Mesenchymal stem cell (in vitro differentiated cells and primary cell): Measurements from ENCODE around the gene BCAP29. TPM values are rescaled to one million over a fixed set of nuclear protein-coding genes. Genes with fewer than 3 reads are reported as not detected.

ENCODE experiments used
- DNase-seq: peaks from one replicate; pipeline ENCODE4 v3.0.0-alpha.2; 2013
- H2AFZ ChIP-seq: one replicate; pipeline ENCODE4 v1.6.1; 2013; ENCODE audit warnings: low read depth, mild to moderate bottlenecking, control low read depth, inconsistent platforms, low read length, moderate library complexity
- H2AK5ac ChIP-seq: 2 replicates; pipeline ENCODE4 v1.6.1; 2013; ENCODE audit warnings: low read length, moderate library complexity, mild to moderate bottlenecking, inconsistent platforms; ENCODE audit not compliant: severe bottlenecking
- H2BK120ac ChIP-seq: one replicate; pipeline ENCODE4 v1.6.1; 2013; ENCODE audit warnings: low read depth, mild to moderate bottlenecking, inconsistent platforms, low read length, moderate library complexity
- H2BK12ac ChIP-seq, 2 experiments: one replicate each; pipeline ENCODE4 v1.6.1; 2013; ENCODE audit warnings: inconsistent platforms in 2 of 2, low read length in 2 of 2, mild to moderate bottlenecking in 2 of 2, moderate library complexity in 2 of 2, control low read depth in 1 of 2
- H2BK15ac ChIP-seq: one replicate; pipeline ENCODE4 v1.6.1; 2013; ENCODE audit warnings: mild to moderate bottlenecking, low read depth, inconsistent platforms; ENCODE audit not compliant: poor library complexity, severe bottlenecking
- H2BK5ac ChIP-seq: 2 replicates; pipeline ENCODE4 v1.6.1; 2013; ENCODE audit warnings: low read depth, mild to moderate bottlenecking, low read length, control low read depth, inconsistent platforms; ENCODE audit not compliant: poor library complexity, severe bottlenecking
- H3K14ac ChIP-seq, 2 experiments: one replicate each; pipeline ENCODE4 v1.6.1; 2013; ENCODE audit warnings: inconsistent platforms in 2 of 2, low read length in 2 of 2, control low read depth in 1 of 2, mild to moderate bottlenecking in 1 of 2, moderate library complexity in 1 of 2
- H3K18ac ChIP-seq, 2 experiments: one replicate each; pipeline ENCODE4 v1.6.1; 2013; ENCODE audit warnings: inconsistent platforms in 2 of 2, low read length in 2 of 2, control low read depth in 1 of 2, low read depth in 1 of 2, mild to moderate bottlenecking in 1 of 2
- H3K23ac ChIP-seq, 2 experiments: one replicate each; pipeline ENCODE4 v1.6.1; 2013; ENCODE audit warnings: inconsistent platforms in 2 of 2, low read length in 2 of 2, mild to moderate bottlenecking in 2 of 2, moderate library complexity in 2 of 2, control low read depth in 1 of 2
- H3K27ac ChIP-seq: 2 replicates; pipeline ENCODE4 v1.5.1; 2013; ENCODE audit warnings: mild to moderate bottlenecking, moderate library complexity, low read length, control low read depth, inconsistent platforms; ENCODE audit not compliant: poor library complexity, severe bottlenecking
- H3K27me3 ChIP-seq, 2 experiments: 2 replicates each; pipeline versions ENCODE4 v1.6.1 to v1.7.0; 2013; ENCODE audit warnings: low read length in 2 of 2, mild to moderate bottlenecking in 2 of 2, moderate library complexity in 2 of 2, control low read depth in 1 of 2, inconsistent platforms in 1 of 2; ENCODE audit not compliant: control insufficient read depth in 1 of 2, insufficient read depth in 1 of 2
- H3K36me3 ChIP-seq, 2 experiments: 2 replicates each; pipeline versions ENCODE4 v1.6.1 to v1.7.0; 2013; ENCODE audit warnings: low read length in 2 of 2, control low read depth in 1 of 2, inconsistent platforms in 1 of 2, low read depth in 1 of 2, mild to moderate bottlenecking in 1 of 2; ENCODE audit not compliant: insufficient read depth in 2 of 2, control insufficient read depth in 1 of 2
- H3K4ac ChIP-seq, 2 experiments: one replicate each; pipeline ENCODE4 v1.6.1; 2013; ENCODE audit warnings: inconsistent platforms in 2 of 2, low read length in 2 of 2, mild to moderate bottlenecking in 2 of 2, moderate library complexity in 2 of 2, control low read depth in 1 of 2, low read depth in 1 of 2
- H3K4me1 ChIP-seq: 2 replicates; pipeline ENCODE4 v1.6.1; 2013; ENCODE audit warnings: low read depth, low read length, control low read depth; ENCODE audit not compliant: control insufficient read depth, insufficient read depth
- H3K4me2 ChIP-seq: 2 replicates; pipeline ENCODE4 v1.6.1; 2013; ENCODE audit warnings: low read length, mild to moderate bottlenecking, inconsistent platforms; ENCODE audit not compliant: poor library complexity, severe bottlenecking
- H3K4me3 ChIP-seq, 2 experiments: 2 replicates each; pipeline versions ENCODE4 v1.5.1 to v1.7.0; 2013; ENCODE audit warnings: low read length in 2 of 2, mild to moderate bottlenecking in 2 of 2, control low read depth in 1 of 2, low read depth in 1 of 2; ENCODE audit not compliant: insufficient read depth in 1 of 2
- H3K79me1 ChIP-seq: replicated peaks from 2 replicates; pipeline ENCODE4 v1.6.1; 2013; ENCODE audit warnings: mild to moderate bottlenecking, control low read depth, low read length, inconsistent platforms; ENCODE audit not compliant: poor library complexity, severe bottlenecking
- H3K9ac ChIP-seq: 2 replicates; pipeline ENCODE4 v1.7.0; 2013; ENCODE audit warnings: mild to moderate bottlenecking, low read length, moderate library complexity
- H3K9me3 ChIP-seq: 2 replicates; pipeline ENCODE4 v1.7.0; 2013; ENCODE audit warnings: mild to moderate bottlenecking, low read length; ENCODE audit not compliant: control insufficient read depth
- H4K8ac ChIP-seq: one replicate; pipeline ENCODE4 v1.6.1; 2013; ENCODE audit warnings: inconsistent platforms, mild to moderate bottlenecking, low read length, moderate library complexity
- H4K91ac ChIP-seq: one replicate; pipeline ENCODE4 v1.6.1; 2013; ENCODE audit warnings: mild to moderate bottlenecking, low read length, inconsistent platforms
- WGBS: methylation state at CpG from one replicate; pipeline ENCODE4 v1.1.7; 2013; ENCODE audit warnings: mixed read lengths; 5-methylcytosine and 5-hydroxymethylcytosine counted together
- small RNA-seq: library from polyadenylated mRNA; stranded (forward); fragments of <200 nt; extraction: miRNeasy Mini kit (QIAGEN cat#:217004); gene quantifications from one replicate; pipeline ENCODE3, GENCODE V24; 2013; ENCODE audit warnings: low read depth

Gene BCAP29

GRCh38 chr7:107666790-107667189 is 86.7 kb downstream of the BCAP29 start:
- no peak overlapping the region for H2AK5ac ChIP-seq
- H3K4me3 ChIP-seq = no peak overlapping the region
- H3K18ac ChIP-seq = no peak overlapping the region
- no peak overlapping the region for H2BK12ac ChIP-seq
- no peaks in the 10 kb centered on the region for H3K36me3 ChIP-seq
- H3K4ac ChIP-seq = no peak overlapping the region
- no peak overlapping the region for H3K14ac ChIP-seq
- no peak overlapping the region for H2BK120ac ChIP-seq
- 92% methylated on average over 1 of the region's 1 CpG for WGBS
- no peak overlapping the region for H2AFZ ChIP-seq
- H2BK15ac ChIP-seq = no peak overlapping the region
- no peaks in the 10 kb centered on the region for H3K79me1 ChIP-seq
- H3K4me2 ChIP-seq = no peak overlapping the region
- peaks cover under 1% of the 10 kb centered on the region for H3K4me1 ChIP-seq
- no peaks in the 10 kb centered on the region for H3K9me3 ChIP-seq
- H3K23ac ChIP-seq = no peak overlapping the region
- no peak for DNase-seq
- no peak overlapping the region for H4K91ac ChIP-seq
- no peak overlapping the region for H3K27ac ChIP-seq
- H3K27me3 ChIP-seq = peaks cover 9 to 49% of the 10 kb centered on the region in 2 experiments
- H3K9ac ChIP-seq = no peak overlapping the region
- H4K8ac ChIP-seq = no peak overlapping the region
- H2BK5ac ChIP-seq = no peak overlapping the region

- H3K4me3 ChIP-seq = no peak overlapping the region
- H2BK15ac ChIP-seq = no peak overlapping the region
- H2BK120ac ChIP-seq = no peak overlapping the region
- no peak overlapping the region for H4K8ac ChIP-seq
- no peak overlapping the region for H3K14ac ChIP-seq
- 88% methylated on average over 3 of the region's 3 CpGs for WGBS
- H3K9ac ChIP-seq = no peak overlapping the region
- H3K27ac ChIP-seq = no peak overlapping the region
- no peak overlapping the region for H2BK12ac ChIP-seq
- no peak for DNase-seq
- no peak overlapping the region for H2AK5ac ChIP-seq
- H3K79me1 ChIP-seq = no peaks in the 10 kb centered on the region
- no peak overlapping the region for H3K4ac ChIP-seq
- no peak overlapping the region for H4K91ac ChIP-seq
- H3K23ac ChIP-seq = no peak overlapping the region
- H2BK5ac ChIP-seq = no peak overlapping the region
- no peaks in the 10 kb centered on the region for H3K36me3 ChIP-seq
- no peak overlapping the region for H2AFZ ChIP-seq
- H3K4me1 ChIP-seq = no peaks in the 10 kb centered on the region
- no peak overlapping the region for H3K4me2 ChIP-seq
- H3K9me3 ChIP-seq = no peaks in the 10 kb centered on the region
- no peak overlapping the region for H3K18ac ChIP-seq
- H3K27me3 ChIP-seq = peaks cover 3 to 44% of the 10 kb centered on the region in 2 experiments
Measured at GRCh38 chr7:107667341-107667740, 87.3 kb downstream of the BCAP29 start.

- no peak for DNase-seq
- 97% methylated on average over 3 of the region's 4 CpGs for WGBS
Measured at GRCh38 chr7:107668296-107668695, 88.2 kb downstream of the BCAP29 start.

More at GRCh38 chr7:107668296-107668695, 88.2 kb downstream of the BCAP29 start:
- Histone ChIP-seq H3K4me3 (no peak overlapping the region), H2BK5ac (no peak overlapping the region), H3K36me3 (no peaks in the 10 kb centered on the region), H3K4me2 (no peak overlapping the region), H3K9me3 (no peaks in the 10 kb centered on the region), H2AFZ (no peak overlapping the region), H3K14ac (no peak overlapping the region), H2BK15ac (no peak overlapping the region), H3K4ac (no peak overlapping the region), H3K23ac (no peak overlapping the region), H4K8ac (no peak overlapping the region), H4K91ac (no peak overlapping the region), H3K27ac (no peak overlapping the region), H3K4me1 (no peaks in the 10 kb centered on the region), H2BK12ac (no peak overlapping the region), H2BK120ac (no peak overlapping the region), H3K9ac (no peak overlapping the region), H3K18ac (no peak overlapping the region), H2AK5ac (no peak overlapping the region), H3K79me1 (no peaks in the 10 kb centered on the region), H3K27me3 (peaks cover 0 to 38% of the 10 kb centered on the region in 2 experiments)

Small RNAs within 50 kb of the gene (small RNA-seq; reads per million reads assigned to genes)
- not detected for gene BANF1P5
- gene RF01233 = not detected
